LNCaP clone FGC (cell line): Measurements from ENCODE around the gene ZNF185.

Experiments used
- DNase-seq: peaks from one replicate; pipeline ENCODE4 v3.0.0-alpha.2; 2011; ENCODE audit warnings: low read depth
- H3K4me3 ChIP-seq: 2 replicates; pipeline ENCODE4 v1.5.1; 2011; ENCODE audit warnings: mild to moderate bottlenecking, low read depth, low read length, control low read depth
- TF ChIP-seq, protein P1 (sequence below): IDR thresholded peaks from 2 replicates; pipeline ENCODE4 v1.5.1; 2012; ENCODE audit warnings: mild to moderate bottlenecking; ENCODE audit not compliant: control insufficient read depth, insufficient read depth; ENCODE audit errors: extremely low read depth

Gene ZNF185

DNA sequence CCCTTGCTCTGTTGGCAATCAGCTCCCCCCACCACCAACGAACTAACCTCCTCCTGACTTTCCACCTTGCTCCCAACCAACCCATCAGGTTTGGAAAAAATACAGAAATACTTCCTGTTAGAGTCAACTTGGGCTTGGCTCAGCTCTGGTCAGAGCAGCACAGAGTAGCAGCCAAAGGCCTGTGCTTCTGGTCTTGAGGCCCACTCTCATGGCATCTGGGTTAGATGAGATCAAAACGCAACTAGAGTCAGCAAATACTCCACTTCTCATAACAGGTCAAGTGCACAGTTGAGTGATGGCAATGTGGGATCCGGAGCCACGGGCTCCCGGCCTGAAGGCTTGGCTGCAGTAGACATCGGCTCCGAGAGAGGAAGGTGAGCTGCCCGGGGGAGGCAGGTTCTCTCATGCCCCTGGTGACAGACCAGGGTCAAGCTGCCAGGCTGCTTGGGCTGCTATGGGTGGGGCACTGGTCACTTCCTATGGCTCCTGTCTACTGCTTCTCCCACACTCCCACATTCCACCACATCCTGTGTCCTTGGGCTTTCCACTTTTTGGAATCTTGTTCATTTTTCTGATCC is 34.8 kb downstream of the ZNF185 start:
- TF ChIP-seq, protein P1, sequence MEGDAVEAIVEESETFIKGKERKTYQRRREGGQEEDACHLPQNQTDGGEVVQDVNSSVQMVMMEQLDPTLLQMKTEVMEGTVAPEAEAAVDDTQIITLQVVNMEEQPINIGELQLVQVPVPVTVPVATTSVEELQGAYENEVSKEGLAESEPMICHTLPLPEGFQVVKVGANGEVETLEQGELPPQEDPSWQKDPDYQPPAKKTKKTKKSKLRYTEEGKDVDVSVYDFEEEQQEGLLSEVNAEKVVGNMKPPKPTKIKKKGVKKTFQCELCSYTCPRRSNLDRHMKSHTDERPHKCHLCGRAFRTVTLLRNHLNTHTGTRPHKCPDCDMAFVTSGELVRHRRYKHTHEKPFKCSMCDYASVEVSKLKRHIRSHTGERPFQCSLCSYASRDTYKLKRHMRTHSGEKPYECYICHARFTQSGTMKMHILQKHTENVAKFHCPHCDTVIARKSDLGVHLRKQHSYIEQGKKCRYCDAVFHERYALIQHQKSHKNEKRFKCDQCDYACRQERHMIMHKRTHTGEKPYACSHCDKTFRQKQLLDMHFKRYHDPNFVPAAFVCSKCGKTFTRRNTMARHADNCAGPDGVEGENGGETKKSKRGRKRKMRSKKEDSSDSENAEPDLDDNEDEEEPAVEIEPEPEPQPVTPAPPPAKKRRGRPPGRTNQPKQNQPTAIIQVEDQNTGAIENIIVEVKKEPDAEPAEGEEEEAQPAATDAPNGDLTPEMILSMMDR: no peak
- DNase-seq: no peak
- H3K4me3 ChIP-seq: no peak overlapping the region

DNA sequence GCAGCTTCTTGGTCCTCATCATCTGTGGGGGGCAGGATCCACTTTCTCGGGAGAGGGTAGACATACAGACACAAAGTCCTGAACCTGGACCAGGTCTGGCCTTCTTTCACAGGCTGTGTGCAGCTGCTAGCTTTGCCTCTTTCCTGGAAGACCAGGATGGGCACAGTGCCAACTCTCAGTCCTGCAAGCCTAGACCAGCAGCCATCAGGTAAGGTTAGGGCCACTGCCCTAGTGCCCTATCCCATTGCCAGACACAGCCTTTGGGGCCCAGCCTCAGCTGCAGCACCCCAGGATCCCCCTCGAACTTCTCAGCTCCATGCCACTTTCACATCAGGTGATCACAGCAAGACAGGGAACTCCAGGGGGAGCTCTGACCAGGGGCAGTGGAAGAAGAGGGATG is 38.4 kb downstream of the ZNF185 start:
- no peak overlapping the region for H3K4me3 ChIP-seq
- TF ChIP-seq, protein P1: no peak
- DNase-seq: no peak

DNA sequence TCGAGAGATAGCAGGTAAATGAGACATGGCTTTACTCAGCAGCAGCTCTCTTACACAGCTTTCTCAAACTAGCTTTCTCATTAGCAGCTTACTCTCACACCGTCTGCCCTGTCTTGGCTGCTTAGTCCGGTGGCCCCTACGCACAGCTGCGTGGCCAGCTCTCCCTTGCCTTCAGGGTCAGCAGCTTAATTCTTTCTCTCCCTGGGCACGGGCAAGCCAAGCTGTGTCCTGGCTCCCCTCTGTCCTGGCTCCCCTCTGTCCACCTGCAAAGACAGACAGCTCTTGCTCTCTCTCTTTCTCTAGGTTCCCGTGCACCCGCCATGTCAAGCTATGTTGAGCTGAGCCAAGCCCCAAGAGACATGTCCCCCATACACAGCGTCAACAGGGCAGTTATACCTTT is 39.4 kb downstream of the ZNF185 start:
- TF ChIP-seq, protein P1: no peak
- DNase-seq: no peak
- no peak overlapping the region for H3K4me3 ChIP-seq

DNA sequence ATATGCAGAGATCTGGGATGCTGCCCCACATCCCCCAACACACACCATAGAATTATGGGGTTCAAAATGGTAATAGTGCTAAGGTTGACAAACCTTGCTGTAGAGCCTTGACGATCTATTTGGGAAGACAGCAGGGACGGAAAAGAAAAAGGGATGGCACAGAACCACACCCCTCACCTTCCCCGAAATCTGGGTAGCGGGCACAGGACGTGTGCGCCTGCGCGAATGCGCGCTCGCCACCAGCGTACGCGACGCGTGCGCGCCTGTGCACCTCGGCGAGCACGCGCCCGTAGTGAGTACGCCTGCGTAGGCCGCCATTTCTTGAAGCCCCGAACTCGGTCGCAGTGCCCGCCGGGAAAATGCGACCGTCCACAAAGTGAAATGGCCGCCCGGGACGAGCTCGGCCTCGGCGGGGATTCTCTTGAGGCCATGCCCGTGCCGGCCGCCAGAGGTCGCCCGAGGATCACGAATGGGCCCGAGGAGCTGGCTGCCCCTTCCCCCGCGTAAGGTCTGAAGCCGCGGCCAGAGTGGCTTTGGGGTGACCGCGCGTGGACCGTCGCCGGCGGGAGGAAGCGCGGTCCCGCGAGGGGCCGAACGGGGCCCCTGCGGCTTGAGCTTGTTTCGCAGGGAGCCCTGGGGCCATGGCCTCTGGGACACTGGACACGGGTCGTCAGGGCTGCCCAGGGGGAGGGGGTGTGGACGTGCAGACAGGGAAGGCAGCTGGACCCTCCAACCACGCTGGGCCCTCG is 43.6 kb downstream of the ZNF185 start:
- peak overlapping the region; percentile 88 for H3K4me3 ChIP-seq
- TF ChIP-seq, protein P1: peak; percentile 63

DNA sequence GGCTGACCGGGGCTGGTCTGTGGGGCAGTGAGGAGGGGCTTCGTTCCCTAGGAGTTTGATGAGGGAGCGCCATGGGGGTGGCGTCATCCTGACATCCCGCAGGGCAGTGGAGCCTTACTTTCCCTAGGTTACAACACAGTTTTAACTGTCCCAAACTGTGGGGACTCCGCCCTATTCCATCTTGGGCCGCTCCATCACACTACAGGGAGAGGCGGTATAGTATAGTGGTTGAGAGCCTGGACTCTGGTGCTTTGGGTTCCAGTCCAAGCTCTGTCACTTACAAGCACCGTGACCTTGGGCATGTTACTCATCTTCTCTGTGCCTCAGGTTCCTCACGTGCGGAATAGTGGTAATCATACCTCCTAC is 44.2 kb downstream of the ZNF185 start:
- H3K4me3 ChIP-seq: peak overlapping the region; percentile 69
- DNase-seq: no peak
- TF ChIP-seq, protein P1: no peak

More for the DNA sequence above, 43.6 kb downstream of the ZNF185 start:
- peak; percentile 73 for DNase-seq

DNA sequence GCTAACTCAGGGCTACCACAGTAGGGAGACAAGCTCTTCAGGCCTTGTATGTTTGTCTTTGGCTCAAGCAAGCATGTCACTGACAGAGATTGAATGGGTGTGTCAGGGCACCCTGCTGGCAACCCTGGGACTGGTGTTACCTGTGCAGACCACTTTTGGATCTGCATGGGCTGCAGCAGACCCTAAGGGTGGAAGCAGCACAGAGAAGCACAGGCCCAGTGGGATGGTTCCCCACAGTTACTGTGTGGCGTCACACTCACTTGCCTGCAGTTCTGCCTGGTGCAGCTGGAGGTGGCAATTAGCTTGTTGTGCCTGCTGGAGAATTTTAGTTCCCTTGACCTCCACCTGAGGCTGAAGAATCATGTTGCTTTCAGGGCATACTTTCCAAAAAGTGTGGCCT is 46.0 kb downstream of the ZNF185 start:
- no peak for DNase-seq
- TF ChIP-seq, protein P1: no peak
- no peak overlapping the region for H3K4me3 ChIP-seq
